HCT116 (cell line): ENCODE results near the gene FOXN3.

ENCODE experiments used
- CTCF ChIP-seq, 3 experiments: fragments of 200-600 bp in 1 of 3; sonication (generic) in 1 of 3; IDR thresholded peaks in 2 of 3; conservative IDR thresholded peaks in 1 of 3; 2 replicates each; pipeline ENCODE4 v1.5.1; 2012 to 2017; ENCODE audit warnings: low read depth in 2 of 3, low read length in 2 of 3, antibody characterized with exemption in 1 of 3, borderline replicate concordance in 1 of 3, control low read depth in 1 of 3, mild to moderate bottlenecking in 1 of 3, mixed read lengths in 1 of 3, mixed run types in 1 of 3, moderate library complexity in 1 of 3; ENCODE audit not compliant: insufficient read depth in 1 of 3
- POLR2A ChIP-seq: IDR thresholded peaks from 2 replicates; pipeline ENCODE4 v1.7.0; 2011; ENCODE audit warnings: borderline replicate concordance; ENCODE audit not compliant: insufficient read depth, insufficient read length; ENCODE audit errors: extremely low read depth
- POLR2AphosphoS5 ChIP-seq: IDR thresholded peaks from 2 replicates; pipeline ENCODE4 v1.6.1; 2011; ENCODE audit warnings: mild to moderate bottlenecking, low read depth, low read length, moderate library complexity

- no peak for TF ChIP-seq POLR2A
- no peak for TF ChIP-seq CTCF (IDR thresholded peaks at IDR 0.05 in 2 of 3, conservative IDR thresholded peaks at IDR 0.05 in 1 of 3; ENCODE audit: borderline replicate concordance in 1 of 3, insufficient read depth in 1 of 3, low read depth in 2 of 3, low read length in 2 of 3)
- TF ChIP-seq POLR2AphosphoS5, result no peak
Measured at GRCh38 chr14:89265234-89265633, 151.8 kb downstream of the FOXN3 start.
